SJCRH30 (cell line): ENCODE data around the gene CMTM5. TPM values are rescaled to one million over a fixed set of nuclear protein-coding genes. Genes with fewer than 3 reads are reported as not detected.

Source experiments
- DNase-seq, 2 experiments: peaks; one replicate each; pipeline ENCODE4 v3.0.0-alpha.2; 2015 to 2020
- H3K27ac ChIP-seq: fragments of 250-450 bp; sonication (Bioruptor Pico); 2 replicates; pipeline ENCODE4 v1.5.1; 2020; ENCODE audit warnings: mild to moderate bottlenecking, moderate library complexity
- H3K27me3 ChIP-seq: fragments of 250-450 bp; sonication (Bioruptor Pico); 2 replicates; pipeline ENCODE4 v1.5.1; 2020; ENCODE audit warnings: mild to moderate bottlenecking, moderate library complexity
- H3K36me3 ChIP-seq: fragments of 250-450 bp; sonication (Bioruptor Pico); 2 replicates; pipeline ENCODE4 v1.5.1; 2020; ENCODE audit warnings: mild to moderate bottlenecking, moderate library complexity
- H3K4me1 ChIP-seq: fragments of 250-450 bp; sonication (Bioruptor Pico); 2 replicates; pipeline ENCODE4 v1.5.1; 2020; ENCODE audit warnings: mild to moderate bottlenecking, moderate library complexity
- H3K4me3 ChIP-seq: fragments of 250-450 bp; sonication (Bioruptor Pico); 2 replicates; pipeline ENCODE4 v1.5.1; 2020; ENCODE audit warnings: mild to moderate bottlenecking, moderate library complexity
- H3K9me3 ChIP-seq: fragments of 250-450 bp; sonication (Bioruptor Pico); replicated peaks from 2 replicates; pipeline ENCODE4 v1.5.1; 2020; ENCODE audit warnings: mild to moderate bottlenecking, moderate library complexity
- total RNA-seq: library from RNA; depleted of rRNA; stranded (reverse); fragments of >200 nt; shearing (Covaris generic); gene quantifications from 2 replicates; pipeline ENCODE4 v1.2.3, GENCODE V29; 2014

The CMTM5 gene
- total RNA-seq, 1 experiment from 2014 or later = 0.32 TPM

DNA sequence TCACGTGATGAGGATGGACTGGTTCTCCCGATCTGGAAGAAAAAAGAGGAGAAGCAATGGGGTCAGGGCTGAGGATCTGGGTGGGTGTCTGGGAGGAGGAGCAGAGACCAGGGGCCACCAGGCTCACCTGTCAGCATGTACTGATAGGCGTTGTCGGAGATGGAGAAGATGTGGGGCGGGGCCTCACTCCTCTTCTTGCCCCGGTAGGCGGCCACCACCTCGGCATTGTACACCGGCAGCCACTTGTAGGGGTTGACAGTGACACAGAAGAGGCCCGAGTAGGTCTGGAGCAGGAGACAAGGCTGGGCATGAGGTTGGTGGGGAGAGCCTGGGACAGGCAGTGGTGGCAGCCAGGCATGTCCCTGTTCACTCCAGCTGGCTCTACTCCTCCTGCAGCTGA lies 28.2 kb downstream of the CMTM5 start:
- H3K4me3 ChIP-seq = no peak overlapping the region
- peaks cover 6% of the 10 kb centered on the region; the same call in 1 of the 2 replicates for H3K27me3 ChIP-seq
- no peak for DNase-seq
- H3K9me3 ChIP-seq = no peaks in the 10 kb centered on the region
- no peaks in the 10 kb centered on the region for H3K36me3 ChIP-seq
- H3K27ac ChIP-seq = no peak overlapping the region
- H3K4me1 ChIP-seq = peaks cover 3% of the 10 kb centered on the region; the same call in 1 of the 2 replicates

- Histone ChIP-seq H3K27ac (no peak overlapping the region), H3K36me3 (no peaks in the 10 kb centered on the region), H3K4me3 (no peak overlapping the region), H3K9me3 (no peaks in the 10 kb centered on the region), H3K27me3 (peaks cover 6% of the 10 kb centered on the region; the same call in 1 of the 2 replicates), H3K4me1 (peaks cover 3% of the 10 kb centered on the region; the same call in 1 of the 2 replicates)
- DNase-seq = no peak
Observed at GRCh38 chr14:23405516-23406025, 28.7 kb downstream of the CMTM5 start.

- H3K36me3 ChIP-seq = no peaks in the 10 kb centered on the region
- DNase-seq = peak in 1 of 2 experiments; percentile 41
- peaks cover 10% of the 10 kb centered on the region; the same call in 1 of the 2 replicates for H3K27me3 ChIP-seq
- no peak overlapping the region for H3K27ac ChIP-seq
- peaks cover 3% of the 10 kb centered on the region; the same call in 1 of the 2 replicates for H3K4me1 ChIP-seq
- H3K4me3 ChIP-seq = no peak overlapping the region
- no peaks in the 10 kb centered on the region for H3K9me3 ChIP-seq
Observed at GRCh38 chr14:23406244-23406643, 29.4 kb downstream of the CMTM5 start.

DNA sequence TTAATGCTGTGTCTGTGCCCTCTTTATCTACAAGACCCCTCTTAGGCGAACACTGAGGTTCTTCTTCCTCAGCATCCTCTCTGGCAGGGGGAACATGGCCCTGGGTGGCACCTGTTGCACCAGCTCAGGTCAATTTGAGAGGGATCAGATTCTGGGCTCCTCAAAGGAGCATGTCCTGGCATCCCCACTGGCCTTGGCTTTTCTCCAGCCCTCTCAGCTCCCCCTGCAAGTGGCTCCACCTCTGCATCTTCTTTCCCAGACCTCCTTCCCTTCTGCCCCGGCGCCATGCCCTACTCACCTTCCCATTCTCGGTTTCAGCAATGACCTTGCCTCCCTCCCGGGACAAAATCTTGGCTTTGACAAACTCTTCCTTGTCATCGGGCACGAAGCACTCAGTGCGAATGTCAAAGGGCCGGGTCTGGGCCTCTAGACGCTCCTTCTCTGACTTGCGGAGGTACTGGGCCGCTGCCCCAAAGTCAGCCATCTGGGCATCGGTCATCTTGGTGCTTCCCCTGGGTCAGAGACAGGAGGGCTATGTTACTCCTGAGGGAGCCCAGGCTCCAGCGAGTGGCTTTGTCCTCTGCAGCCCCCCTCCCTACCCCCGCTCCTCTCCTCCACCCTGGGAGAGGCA lies 30.0 kb downstream of the CMTM5 start:
- H3K9me3 ChIP-seq = no peaks in the 10 kb centered on the region
- no peaks in the 10 kb centered on the region for H3K36me3 ChIP-seq
- H3K4me1 ChIP-seq = peaks cover 3% of the 10 kb centered on the region; the same call in 1 of the 2 replicates
- peaks cover 16% of the 10 kb centered on the region; the same call in 1 of the 2 replicates for H3K27me3 ChIP-seq
- H3K4me3 ChIP-seq = no peak overlapping the region
- no peak for DNase-seq
- no peak overlapping the region for H3K27ac ChIP-seq

GRCh38 chr14:23407516-23408306 lies 30.9 kb downstream of the CMTM5 start, which contains the start of gene MYH6:
MYH6 (minus strand) TSS chr14:23408273; CDS start chr14:23407223, 1,050 bp downstream.
- Histone ChIP-seq H3K9me3 (no peaks in the 10 kb centered on the region), H3K4me1 (peaks cover 3% of the 10 kb centered on the region; the same call in 1 of the 2 replicates), H3K36me3 (no peaks in the 10 kb centered on the region), H3K27me3 (peaks cover 18% of the 10 kb centered on the region; the same call in 1 of the 2 replicates), H3K27ac (no peak within 1 kb of the TSS), H3K4me3 (no peak within 1 kb of the TSS)
- no peak for DNase-seq

- no peak overlapping the region for H3K4me3 ChIP-seq
- H3K27ac ChIP-seq = no peak overlapping the region
- no peaks in the 10 kb centered on the region for H3K9me3 ChIP-seq
- peaks cover 18% of the 10 kb centered on the region; the same call in 1 of the 2 replicates for H3K27me3 ChIP-seq
- H3K36me3 ChIP-seq = no peaks in the 10 kb centered on the region
- DNase-seq = no peak
- H3K4me1 ChIP-seq = peaks cover 3% of the 10 kb centered on the region; the same call in 1 of the 2 replicates
Observed at GRCh38 chr14:23408307-23408630, 31.4 kb downstream of the CMTM5 start.

- Histone ChIP-seq H3K27ac (no peak overlapping the region), H3K27me3 (peaks cover 18% of the 10 kb centered on the region; the same call in 1 of the 2 replicates), H3K4me1 (peaks cover 3% of the 10 kb centered on the region; the same call in 1 of the 2 replicates), H3K36me3 (no peaks in the 10 kb centered on the region), H3K4me3 (no peak overlapping the region), H3K9me3 (no peaks in the 10 kb centered on the region)
- DNase-seq = no peak
Observed at GRCh38 chr14:23409475-23409874, 32.6 kb downstream of the CMTM5 start.

GRCh38 chr14:23409966-23410635 lies 33.3 kb downstream of the CMTM5 start:
- peaks cover 18% of the 10 kb centered on the region; the same call in 1 of the 2 replicates for H3K27me3 ChIP-seq
- no peak overlapping the region for H3K4me3 ChIP-seq
- peaks cover 3% of the 10 kb centered on the region; the same call in 1 of the 2 replicates for H3K4me1 ChIP-seq
- no peaks in the 10 kb centered on the region for H3K9me3 ChIP-seq
- DNase-seq = no peak
- no peaks in the 10 kb centered on the region for H3K36me3 ChIP-seq
- no peak overlapping the region for H3K27ac ChIP-seq

DNA sequence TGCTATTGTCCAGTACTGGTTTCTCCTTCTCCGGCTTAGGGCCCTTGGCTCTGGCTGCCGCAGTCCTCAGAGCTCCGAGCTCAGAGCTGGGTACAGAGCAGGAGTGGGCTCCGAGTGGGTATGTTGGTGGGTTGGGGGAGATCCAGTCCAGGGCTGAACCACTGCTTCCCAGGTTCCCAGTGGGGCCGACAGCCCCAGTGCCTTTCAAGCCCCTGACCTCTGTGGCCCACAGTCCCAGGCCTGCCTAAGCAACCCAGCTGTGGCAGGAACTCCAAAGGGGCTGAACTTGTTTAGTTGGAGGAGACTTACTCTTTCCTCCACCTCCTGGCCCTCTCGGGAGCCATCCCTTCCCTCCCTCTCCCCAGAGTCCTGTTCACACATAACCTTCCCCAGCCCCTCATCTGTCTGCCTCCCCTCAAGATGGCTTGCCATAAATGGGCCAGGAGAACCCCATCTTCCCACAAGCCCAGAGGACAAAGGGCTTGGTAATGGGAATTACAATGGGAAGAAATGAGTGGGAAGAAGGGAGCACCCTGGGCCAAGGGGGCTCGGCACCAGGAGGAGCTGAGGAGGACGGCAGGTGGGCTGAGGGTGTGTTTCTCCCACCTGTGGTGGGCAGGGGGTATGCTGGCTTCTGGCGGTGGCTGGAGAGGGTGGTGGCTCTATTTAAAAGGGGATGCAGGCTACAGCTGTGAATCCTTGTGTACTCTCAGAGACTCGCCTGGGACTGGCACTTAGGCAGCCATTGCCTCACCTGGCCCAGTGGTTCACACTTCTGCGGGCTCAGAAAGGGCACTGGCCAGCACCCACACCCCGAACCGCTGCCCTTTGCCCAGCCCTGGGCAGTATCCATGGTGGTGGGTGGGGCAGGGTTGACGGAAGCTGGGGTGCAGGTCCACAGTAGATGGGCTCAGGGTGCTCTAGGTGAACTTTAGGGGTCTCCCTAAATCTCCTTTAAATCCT lies 35.0 kb downstream of the CMTM5 start:
- DNase-seq = no peak
- peaks cover 18% of the 10 kb centered on the region; the same call in 1 of the 2 replicates for H3K27me3 ChIP-seq
- no peak overlapping the region for H3K4me3 ChIP-seq
- no peaks in the 10 kb centered on the region for H3K9me3 ChIP-seq
- no peaks in the 10 kb centered on the region for H3K4me1 ChIP-seq
- H3K36me3 ChIP-seq = no peaks in the 10 kb centered on the region
- H3K27ac ChIP-seq = no peak overlapping the region

- no peaks in the 10 kb centered on the region for H3K36me3 ChIP-seq
- no peak overlapping the region for H3K27ac ChIP-seq
- H3K4me1 ChIP-seq = no peaks in the 10 kb centered on the region
- DNase-seq = no peak
- H3K9me3 ChIP-seq = no peaks in the 10 kb centered on the region
- H3K27me3 ChIP-seq = peaks cover 16% of the 10 kb centered on the region; the same call in 1 of the 2 replicates
- no peak overlapping the region for H3K4me3 ChIP-seq
Observed at GRCh38 chr14:23413681-23414080, 36.8 kb downstream of the CMTM5 start.

- Histone ChIP-seq H3K4me1 (no peaks in the 10 kb centered on the region), H3K4me3 (no peak overlapping the region), H3K36me3 (no peaks in the 10 kb centered on the region), H3K27ac (no peak overlapping the region), H3K27me3 (peaks cover 16% of the 10 kb centered on the region; the same call in 1 of the 2 replicates), H3K9me3 (no peaks in the 10 kb centered on the region)
- DNase-seq = no peak
Observed at GRCh38 chr14:23414254-23414653, 37.4 kb downstream of the CMTM5 start.

DNA sequence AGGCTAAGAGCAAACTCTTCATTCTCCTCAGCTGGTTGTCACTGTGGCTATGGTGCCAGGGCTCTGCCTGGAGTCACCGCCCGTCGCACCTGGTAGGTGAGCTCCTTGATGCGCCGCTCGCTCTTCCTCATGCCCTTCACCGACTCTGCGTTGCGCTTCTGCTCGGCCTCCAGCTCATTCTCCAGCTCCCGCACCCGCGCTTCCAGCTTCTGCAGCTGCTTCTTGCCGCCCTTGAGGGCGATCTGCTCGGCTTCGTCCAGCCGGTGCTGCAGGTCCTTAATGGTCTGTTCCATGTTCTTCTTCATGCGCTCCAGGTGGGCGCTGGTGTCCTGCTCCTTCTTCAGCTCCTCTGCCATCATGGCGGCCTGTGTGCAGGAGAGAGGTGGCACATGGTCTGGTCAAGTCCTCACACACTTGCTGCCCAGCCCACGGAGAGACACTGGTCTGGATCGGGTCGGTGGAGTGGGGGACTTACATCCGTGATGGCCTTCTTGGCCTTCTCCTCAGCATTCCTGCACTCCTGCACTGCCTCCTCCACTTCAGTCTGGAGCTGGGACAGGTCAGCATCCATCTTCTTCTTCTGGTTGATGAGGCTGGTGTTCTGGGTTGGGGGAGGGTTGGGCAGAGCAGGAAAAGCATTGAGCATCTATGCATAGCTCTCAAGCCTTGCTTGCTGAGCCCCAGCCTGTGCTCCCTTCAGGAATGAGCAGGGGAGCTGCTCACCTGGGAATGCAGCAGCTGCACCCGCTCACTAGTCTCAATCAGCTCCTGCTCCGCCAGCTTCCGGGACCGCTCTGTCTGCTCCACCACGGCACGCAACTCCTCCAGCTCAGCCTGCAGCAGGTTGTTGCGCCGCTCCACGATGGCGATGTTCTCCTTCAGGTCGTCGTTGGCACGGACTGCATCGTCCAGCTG lies 38.3 kb downstream of the CMTM5 start:
- no peak for DNase-seq
- peaks cover 16% of the 10 kb centered on the region; the same call in 1 of the 2 replicates for H3K27me3 ChIP-seq
- H3K4me1 ChIP-seq = no peaks in the 10 kb centered on the region
- H3K4me3 ChIP-seq = no peak overlapping the region
- H3K27ac ChIP-seq = no peak overlapping the region
- H3K9me3 ChIP-seq = no peaks in the 10 kb centered on the region
- no peaks in the 10 kb centered on the region for H3K36me3 ChIP-seq
